ENCODE data around the gene NEO1. TPM values are rescaled to one million over a fixed set of nuclear protein-coding genes. Genes with fewer than 3 reads are reported as not detected.

NEO1 gene
- total RNA-seq, 1 experiment from 2014 or later: 16.1 TPM

GRCh38 chr15:73074241-73074640 is 22.0 kb downstream of the NEO1 start:
- no peak for DNase-seq (ENCODE audit: low read depth)

DNA sequence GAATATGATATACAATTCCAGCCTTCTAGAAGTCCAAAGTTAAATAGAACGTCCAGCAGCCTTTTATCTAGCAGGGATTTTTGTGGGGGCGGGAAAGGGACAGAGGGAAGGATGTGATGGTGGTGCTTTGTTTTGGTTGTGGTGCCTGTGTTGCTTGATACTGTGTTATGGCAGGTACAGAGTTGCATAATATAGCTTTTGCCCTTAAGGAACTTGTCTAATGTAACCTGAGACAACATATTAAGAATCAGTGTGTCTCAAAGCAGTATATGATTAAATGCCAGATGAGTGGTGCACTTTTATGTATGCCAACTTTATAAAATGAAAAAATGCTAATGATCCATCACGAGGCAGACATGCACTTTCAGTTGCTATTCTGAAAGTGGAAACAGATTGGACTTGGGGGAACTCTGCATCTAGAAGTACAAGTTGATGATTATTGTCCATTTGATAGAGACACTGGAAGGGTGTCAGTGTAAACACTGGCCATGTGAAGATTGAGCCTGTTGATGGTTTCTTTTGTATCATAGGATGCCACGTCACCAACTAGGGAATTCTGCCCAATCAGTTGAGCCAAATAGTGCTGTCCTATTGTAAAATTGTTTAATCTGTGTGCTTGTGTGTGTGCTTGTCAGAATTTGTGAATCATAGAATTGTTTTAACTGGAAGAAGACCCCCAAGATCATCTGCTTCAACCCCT is 23.0 kb downstream of the NEO1 start:
- DNase-seq (ENCODE audit: low read depth): peak; percentile 3

DNA sequence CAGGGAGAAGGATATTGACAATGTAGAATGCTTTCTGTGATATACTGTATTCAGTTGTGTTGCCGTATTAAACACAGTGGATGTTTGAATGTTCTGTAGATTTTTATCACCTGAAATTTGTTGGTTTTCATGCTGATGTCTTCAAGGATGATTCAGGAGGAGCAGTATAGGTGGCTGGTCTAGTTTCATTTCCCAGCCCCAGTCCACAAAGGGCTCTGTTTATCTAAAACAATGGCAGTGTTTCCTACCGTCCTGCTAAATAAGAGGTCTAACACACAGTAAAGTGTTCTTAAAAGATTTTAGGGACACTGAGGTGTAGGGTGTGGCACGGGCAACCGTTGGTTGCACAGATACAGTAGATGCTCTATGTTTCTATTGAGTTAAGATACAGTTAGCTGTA is 26.0 kb downstream of the NEO1 start:
- no peak for DNase-seq (ENCODE audit: low read depth)

GRCh38 chr15:73078722-73079121 is 26.5 kb downstream of the NEO1 start:
- DNase-seq (ENCODE audit: low read depth): peak; percentile 86

DNA sequence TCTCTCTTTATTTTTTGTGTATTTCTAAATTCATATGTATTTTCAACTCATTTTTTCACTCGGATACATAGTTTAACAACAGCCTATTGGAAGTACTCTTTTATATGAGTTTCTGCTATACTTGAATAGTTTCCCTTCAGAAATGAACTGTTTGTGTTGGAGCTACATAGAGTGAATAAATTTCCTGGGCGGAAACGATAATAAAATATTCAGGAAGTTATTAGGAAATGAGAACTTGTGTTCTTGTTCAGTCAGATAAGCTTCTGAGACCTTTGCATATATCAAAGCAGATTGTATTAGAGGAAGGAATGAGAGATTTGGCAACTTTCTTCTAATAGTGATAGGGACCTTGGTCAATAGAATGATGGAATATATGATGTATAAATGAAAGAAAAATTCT is 27.3 kb downstream of the NEO1 start:
- no peak for DNase-seq (ENCODE audit: low read depth)

DNA sequence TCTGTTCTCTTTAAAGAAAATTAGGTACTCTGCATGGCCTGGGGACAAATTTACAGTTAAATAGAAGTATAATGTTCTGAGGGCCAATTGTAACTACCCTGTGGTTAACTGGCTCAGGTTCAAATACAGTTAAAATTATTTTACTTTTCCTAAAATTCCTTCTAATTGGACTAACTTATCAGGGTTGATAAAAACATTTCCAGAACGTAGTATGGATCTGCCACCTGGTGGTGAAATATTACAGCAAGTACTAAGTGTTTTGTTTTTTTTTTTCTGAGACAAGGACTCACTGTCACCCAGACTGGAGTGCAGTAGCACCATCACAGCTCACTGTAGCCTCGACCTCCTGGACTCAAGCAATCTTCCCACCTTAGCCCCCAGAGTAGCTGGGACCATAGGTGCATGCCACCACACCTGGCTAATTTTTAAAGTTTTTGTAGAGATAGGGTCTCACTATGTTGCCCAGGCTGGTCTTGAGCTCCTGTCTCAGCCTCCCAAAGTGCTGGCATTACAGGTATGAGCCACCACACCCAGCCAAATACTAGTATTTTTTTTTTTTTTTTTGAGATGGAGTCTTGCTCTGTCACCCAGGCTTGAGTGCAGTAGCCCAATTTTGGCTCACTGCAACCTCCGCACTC is 29.2 kb downstream of the NEO1 start:
- DNase-seq (ENCODE audit: low read depth): peak; percentile 50

GRCh38 chr15:73082812-73083211 is 30.5 kb downstream of the NEO1 start:
- DNase-seq (ENCODE audit: low read depth): no peak

- no peak for DNase-seq (ENCODE audit: low read depth)
These were observed 34.8 kb downstream of the NEO1 start for GRCh38 chr15:73087098-73087497.

GRCh38 chr15:73105064-73105463 is 52.8 kb downstream of the NEO1 start:
- no peak for DNase-seq (ENCODE audit: low read depth)

- no peak for DNase-seq (ENCODE audit: low read depth)
These were observed 56.4 kb downstream of the NEO1 start for GRCh38 chr15:73108676-73109075.

DNA sequence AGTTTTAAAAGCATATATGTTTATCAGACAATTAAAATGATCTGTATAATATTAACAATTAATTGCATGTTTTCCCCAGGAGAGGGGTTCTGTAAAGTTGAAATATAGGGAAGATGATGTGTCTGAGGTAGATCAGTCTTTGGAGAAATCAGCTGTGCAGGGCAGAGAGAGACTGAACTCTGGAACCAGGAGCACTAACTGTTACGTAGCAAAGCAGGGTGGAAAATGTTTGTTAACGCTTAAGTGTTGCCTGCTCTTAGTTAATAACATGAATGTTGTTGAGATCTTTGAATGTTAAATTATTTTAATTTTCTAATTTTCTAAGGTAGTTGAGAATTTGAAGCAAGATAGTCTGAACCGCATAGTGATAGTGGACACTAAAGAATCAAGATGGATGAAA is 57.5 kb downstream of the NEO1 start:
- no peak for DNase-seq (ENCODE audit: low read depth)

GRCh38 chr15:73110201-73110600 is 57.9 kb downstream of the NEO1 start:
- DNase-seq (ENCODE audit: low read depth): no peak

DNA sequence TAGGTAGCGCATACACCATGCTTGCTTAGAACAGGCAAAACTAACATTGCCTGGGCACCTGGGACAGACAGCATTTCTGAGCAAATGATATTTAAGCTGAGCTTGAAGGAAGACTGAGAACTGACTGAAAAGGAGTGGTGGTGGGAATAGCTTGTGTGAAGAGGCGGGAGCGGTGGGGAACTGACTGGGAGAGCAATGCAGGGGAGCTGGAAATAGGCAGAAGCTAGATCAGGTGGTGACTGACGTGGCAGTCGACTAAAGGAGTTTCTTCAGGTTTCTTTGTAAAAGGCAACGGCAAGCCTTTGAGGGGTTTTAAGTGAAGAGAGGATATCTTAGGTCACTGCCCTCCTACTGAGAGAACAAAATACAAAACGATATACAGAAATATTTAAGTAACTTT is 61.8 kb downstream of the NEO1 start:
- no peak for DNase-seq (ENCODE audit: low read depth)

- DNase-seq (ENCODE audit: low read depth): no peak
These were observed 63.9 kb downstream of the NEO1 start for GRCh38 chr15:73116164-73116563.

DNA sequence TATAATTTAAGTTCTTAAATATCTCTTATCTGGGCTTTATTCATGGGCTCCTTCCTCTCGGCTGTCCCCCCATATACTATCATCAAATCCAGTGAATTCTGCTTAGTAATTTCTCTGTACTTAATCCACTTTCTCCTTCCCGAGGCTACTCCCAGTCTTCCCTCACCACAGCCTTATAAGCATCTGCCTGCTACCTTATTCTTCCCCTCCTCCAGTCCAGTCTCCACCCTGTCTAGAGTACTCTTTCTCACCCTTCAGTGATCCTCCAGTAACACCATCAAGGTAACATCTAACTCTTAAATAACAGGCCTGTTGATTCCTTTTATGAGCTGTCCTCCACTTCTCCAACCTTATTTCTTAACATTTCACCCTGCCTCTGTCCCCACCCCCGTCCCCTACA is 65.8 kb downstream of the NEO1 start:
- DNase-seq (ENCODE audit: low read depth): no peak

DNA sequence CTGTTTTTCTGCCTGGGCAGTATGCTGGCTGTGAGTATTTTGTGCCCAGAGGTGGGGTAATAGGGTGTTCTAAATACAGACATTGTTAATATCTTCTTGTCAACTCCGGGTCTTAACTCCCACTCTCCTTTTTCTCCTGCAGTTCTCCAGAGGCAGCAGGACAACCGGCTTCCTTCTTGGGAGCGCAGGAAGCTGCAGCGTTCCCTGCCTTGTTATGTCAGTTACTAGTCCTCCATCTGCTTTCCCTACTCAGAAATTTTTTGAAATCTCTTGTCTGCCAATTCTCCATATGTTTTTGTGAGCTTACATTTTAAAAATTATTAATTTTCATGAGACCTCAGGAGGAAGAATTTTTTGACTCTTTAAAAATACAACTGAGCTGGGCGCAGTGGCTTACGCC is 67.2 kb downstream of the NEO1 start:
- no peak for DNase-seq (ENCODE audit: low read depth)

DNA sequence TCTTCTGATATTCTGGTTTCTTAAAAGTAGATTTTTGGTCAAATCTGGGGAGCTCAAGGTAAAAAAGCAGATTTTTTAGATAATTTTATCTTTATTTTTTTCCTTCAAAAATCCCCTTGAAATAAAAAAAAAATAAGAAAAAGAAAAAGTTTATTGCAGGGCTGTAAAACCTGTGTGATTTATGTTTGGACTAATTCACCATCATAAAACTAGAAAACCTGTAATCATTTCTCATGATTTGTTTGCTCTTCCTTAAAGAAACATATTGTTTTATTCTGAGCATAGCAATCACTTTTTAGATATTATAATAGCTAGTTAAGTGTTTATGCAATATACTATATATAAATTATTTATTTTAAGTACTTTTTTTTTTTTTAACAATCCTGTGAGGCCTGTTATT is 68.0 kb downstream of the NEO1 start:
- DNase-seq (ENCODE audit: low read depth): no peak

DNA sequence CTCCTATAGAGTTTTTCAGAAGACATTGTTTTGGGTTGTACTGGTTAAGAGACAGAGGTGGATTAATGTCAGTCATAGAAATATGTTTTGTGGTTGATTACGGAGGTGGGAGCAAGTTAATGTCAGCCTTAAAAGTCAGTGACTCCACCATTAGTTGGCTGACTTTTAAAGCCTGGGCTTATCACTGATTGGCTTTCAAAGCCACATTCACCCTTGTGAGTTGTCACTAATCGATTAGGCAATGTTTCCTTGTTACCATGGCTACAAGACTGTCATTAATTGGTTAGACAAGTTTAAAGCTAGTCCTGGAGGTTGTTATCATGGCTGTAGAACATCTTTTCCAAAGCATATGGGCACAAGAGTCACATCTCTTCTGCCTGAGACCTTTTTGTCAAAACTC is 73.0 kb downstream of the NEO1 start:
- no peak for DNase-seq (ENCODE audit: low read depth)

- DNase-seq (ENCODE audit: low read depth): peak; percentile 9
These were observed 75.2 kb downstream of the NEO1 start for GRCh38 chr15:73127302-73127936.

DNA sequence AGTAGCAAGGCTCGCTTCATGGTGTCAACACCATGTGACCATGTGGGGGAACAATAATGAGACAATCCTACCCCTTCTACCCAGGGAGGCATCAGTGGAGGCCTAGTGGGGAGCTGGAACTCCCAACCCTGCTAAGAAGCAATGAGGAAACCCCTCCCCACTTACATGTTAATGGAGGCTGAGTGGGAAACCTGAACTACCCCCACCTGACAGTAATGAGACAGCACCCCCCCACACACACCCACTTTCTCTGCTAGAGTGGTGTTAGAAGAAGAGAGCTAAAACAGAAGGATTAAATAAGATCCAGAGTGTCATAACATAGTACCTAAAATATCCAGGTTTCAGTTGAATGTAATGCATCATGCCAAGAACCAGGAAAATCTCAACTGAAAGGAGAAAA is 78.6 kb downstream of the NEO1 start:
- DNase-seq (ENCODE audit: low read depth): no peak

DNA sequence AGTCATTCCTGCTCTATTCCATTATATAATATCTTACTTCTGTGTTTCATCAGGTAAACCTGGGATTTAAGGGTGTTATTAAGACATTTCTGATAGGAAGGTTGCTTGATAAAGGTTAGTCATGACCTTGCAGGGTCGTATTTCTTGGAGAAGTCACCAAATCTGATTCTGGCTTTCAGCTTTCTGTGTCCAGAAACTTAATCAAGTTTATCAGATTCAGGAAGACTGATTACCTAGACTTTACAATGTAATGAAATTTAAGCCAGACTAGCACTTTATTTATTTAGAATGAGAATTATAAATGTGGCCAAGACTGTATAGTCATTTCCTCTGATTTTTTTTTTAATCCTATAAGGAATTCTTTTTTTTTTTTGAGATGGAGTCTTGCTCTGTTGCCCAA is 81.9 kb downstream of the NEO1 start:
- no peak for DNase-seq (ENCODE audit: low read depth)

GRCh38 chr15:73139041-73139743 is 86.9 kb downstream of the NEO1 start:
- no peak for DNase-seq (ENCODE audit: low read depth)
